ENCODE results near the gene DOK3.

DOK3 gene

GRCh38 chr5:177459819-177460628, 49.6 kb downstream of the DOK3 start:
- Mint-ChIP-seq H3K36me3 (ENCODE audit: low read depth) (no peaks in the 10 kb centered on the region), H3K27ac (no peak overlapping the region), H3K9me3 (no peaks in the 10 kb centered on the region), H3K4me3 (no peak overlapping the region), H3K4me1 (ENCODE audit: low read depth) (peaks cover 33% of the 10 kb centered on the region), H3K27me3 (peaks cover 39% of the 10 kb centered on the region)
- intact Hi-C loops (cut with micrococcal nuclease) = loop anchor here (5.0 kb wide), 2 partner anchors 37 to 153 kb away; partner anchors contain the start of gene PDLIM7

DNA sequence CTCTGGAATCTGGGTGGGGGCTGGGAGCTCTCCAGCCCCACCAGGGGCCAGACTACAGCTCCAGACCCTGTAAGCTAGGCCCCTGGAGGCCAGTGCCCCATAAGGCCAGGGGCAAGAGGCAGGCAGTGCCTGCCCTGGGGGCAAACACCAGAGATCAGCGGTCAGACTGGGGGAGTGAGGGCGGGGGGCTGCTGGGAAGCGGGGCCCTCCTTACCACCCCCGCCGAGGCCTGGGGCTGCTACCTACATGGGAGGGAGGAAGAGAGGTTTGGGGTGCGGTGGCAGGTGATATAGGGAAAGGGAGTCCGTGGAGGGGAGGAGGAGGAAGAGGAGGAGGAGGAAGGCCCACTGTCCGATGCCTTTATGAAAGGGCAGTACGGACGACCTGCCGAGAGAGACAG, 50.3 kb downstream of the DOK3 start:
- peaks cover 33% of the 10 kb centered on the region for H3K4me1 Mint-ChIP-seq (ENCODE audit: low read depth)
- no peak overlapping the region for H3K27ac Mint-ChIP-seq
- H3K9me3 Mint-ChIP-seq = no peaks in the 10 kb centered on the region
- no peak overlapping the region for H3K4me3 Mint-ChIP-seq
- H3K27me3 Mint-ChIP-seq = peaks cover 41% of the 10 kb centered on the region
- no peaks in the 10 kb centered on the region for H3K36me3 Mint-ChIP-seq (ENCODE audit: low read depth)
- intact Hi-C loops (cut with micrococcal nuclease) = loop anchor here (5.0 kb wide), 2 partner anchors 38 to 152 kb away; partner anchors contain the start of gene PDLIM7

GRCh38 chr5:177458912-177459350, 50.7 kb downstream of the DOK3 start:
- Mint-ChIP-seq H3K4me1 (ENCODE audit: low read depth) (peaks cover 38% of the 10 kb centered on the region), H3K36me3 (ENCODE audit: low read depth) (no peaks in the 10 kb centered on the region), H3K4me3 (no peak overlapping the region), H3K9me3 (no peaks in the 10 kb centered on the region), H3K27me3 (peaks cover 44% of the 10 kb centered on the region), H3K27ac (no peak overlapping the region)
- intact Hi-C loops (cut with micrococcal nuclease) = loop anchor here (5.0 kb wide), 2 partner anchors 38 to 152 kb away; partner anchors contain the start of gene PDLIM7

DNA sequence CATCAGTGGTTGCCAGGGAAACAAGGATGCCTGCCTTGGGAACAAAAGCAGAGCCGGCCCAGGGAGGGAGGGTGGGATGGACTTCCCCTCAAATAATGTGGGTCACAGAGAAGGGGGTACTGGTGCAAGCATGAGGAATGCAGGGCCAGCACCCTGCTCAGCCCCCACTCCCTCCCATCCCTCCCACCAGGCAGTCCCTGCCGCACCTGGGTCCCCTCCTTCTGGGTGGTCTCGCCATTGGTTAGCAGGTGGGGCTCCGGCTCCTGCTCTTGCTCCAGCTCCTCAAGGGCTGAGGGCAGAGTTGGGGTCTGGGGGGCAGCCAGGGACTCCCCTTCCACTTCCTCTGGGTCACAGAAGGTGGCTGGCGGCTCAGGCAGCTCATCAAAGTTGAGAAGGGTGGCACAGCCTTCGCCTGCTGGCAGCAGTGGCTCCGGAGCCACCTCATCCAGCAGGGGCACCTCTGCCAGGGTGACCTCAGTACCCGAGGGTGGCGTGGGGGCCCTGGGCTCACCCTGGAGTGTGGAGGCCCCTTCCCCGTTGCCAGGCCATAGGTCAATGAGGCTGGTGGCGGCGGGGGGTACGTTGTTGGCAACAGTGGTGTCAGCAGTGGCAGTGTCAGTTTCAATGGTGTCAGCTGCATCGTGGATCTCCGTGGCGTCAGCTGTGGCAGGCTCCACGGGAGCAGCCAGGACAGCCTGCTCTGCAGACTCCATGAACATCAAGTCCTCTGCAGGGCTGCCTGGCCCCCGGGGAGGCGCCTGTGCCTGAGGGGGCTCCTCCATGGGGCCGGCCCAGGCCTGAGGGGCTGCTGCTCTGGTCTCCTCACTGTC, 51.6 kb downstream of the DOK3 start:
- H3K36me3 Mint-ChIP-seq (ENCODE audit: low read depth) = no peaks in the 10 kb centered on the region
- intact Hi-C loops (cut with micrococcal nuclease) = loop anchor here (5.0 kb wide), 2 partner anchors 39 to 151 kb away; partner anchors contain the start of gene PDLIM7
- H3K9me3 Mint-ChIP-seq = no peaks in the 10 kb centered on the region
- H3K4me3 Mint-ChIP-seq = no peak overlapping the region
- peaks cover 50% of the 10 kb centered on the region for H3K27me3 Mint-ChIP-seq
- peaks cover 41% of the 10 kb centered on the region for H3K4me1 Mint-ChIP-seq (ENCODE audit: low read depth)
- no peak overlapping the region for H3K27ac Mint-ChIP-seq

- Mint-ChIP-seq H3K9me3 (no peaks in the 10 kb centered on the region), H3K36me3 (ENCODE audit: low read depth) (no peaks in the 10 kb centered on the region), H3K27me3 (peaks cover 53% of the 10 kb centered on the region), H3K4me1 (ENCODE audit: low read depth) (peaks cover 34% of the 10 kb centered on the region), H3K27ac (no peak overlapping the region), H3K4me3 (no peak overlapping the region)
- intact Hi-C loops (cut with micrococcal nuclease) = loop anchor here (5.0 kb wide), 2 partner anchors 40 to 150 kb away; partner anchors contain the start of gene PDLIM7
Measured at GRCh38 chr5:177456976-177457851, 52.4 kb downstream of the DOK3 start.

DNA sequence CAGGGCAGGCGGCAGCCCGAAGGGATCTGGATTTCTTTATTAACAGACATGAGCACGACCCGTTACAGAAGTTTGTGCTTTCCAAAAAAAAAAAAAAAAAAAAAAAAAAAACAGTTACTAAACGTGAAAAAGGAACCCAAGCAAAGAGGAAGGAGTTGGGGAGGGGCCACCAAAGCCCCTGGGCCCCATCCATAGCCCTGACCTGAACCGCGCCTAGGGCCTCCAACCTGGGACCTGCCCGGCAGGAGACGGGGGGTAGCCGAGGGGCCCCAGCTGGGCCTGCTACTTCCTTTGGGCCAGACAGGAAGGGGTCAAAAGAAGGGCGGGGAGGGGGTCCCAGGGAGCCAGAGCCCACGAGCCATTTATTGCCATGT, 53.0 kb downstream of the DOK3 start:
- no peaks in the 10 kb centered on the region for H3K9me3 Mint-ChIP-seq
- H3K4me3 Mint-ChIP-seq = no peak overlapping the region
- H3K27me3 Mint-ChIP-seq = peaks cover 55% of the 10 kb centered on the region
- no peak overlapping the region for H3K27ac Mint-ChIP-seq
- peaks cover 28% of the 10 kb centered on the region for H3K4me1 Mint-ChIP-seq (ENCODE audit: low read depth)
- intact Hi-C loops (cut with micrococcal nuclease) = loop anchor here (5.0 kb wide), 2 partner anchors 41 to 149 kb away; partner anchors contain the start of gene PDLIM7
- H3K36me3 Mint-ChIP-seq (ENCODE audit: low read depth) = no peaks in the 10 kb centered on the region

DNA sequence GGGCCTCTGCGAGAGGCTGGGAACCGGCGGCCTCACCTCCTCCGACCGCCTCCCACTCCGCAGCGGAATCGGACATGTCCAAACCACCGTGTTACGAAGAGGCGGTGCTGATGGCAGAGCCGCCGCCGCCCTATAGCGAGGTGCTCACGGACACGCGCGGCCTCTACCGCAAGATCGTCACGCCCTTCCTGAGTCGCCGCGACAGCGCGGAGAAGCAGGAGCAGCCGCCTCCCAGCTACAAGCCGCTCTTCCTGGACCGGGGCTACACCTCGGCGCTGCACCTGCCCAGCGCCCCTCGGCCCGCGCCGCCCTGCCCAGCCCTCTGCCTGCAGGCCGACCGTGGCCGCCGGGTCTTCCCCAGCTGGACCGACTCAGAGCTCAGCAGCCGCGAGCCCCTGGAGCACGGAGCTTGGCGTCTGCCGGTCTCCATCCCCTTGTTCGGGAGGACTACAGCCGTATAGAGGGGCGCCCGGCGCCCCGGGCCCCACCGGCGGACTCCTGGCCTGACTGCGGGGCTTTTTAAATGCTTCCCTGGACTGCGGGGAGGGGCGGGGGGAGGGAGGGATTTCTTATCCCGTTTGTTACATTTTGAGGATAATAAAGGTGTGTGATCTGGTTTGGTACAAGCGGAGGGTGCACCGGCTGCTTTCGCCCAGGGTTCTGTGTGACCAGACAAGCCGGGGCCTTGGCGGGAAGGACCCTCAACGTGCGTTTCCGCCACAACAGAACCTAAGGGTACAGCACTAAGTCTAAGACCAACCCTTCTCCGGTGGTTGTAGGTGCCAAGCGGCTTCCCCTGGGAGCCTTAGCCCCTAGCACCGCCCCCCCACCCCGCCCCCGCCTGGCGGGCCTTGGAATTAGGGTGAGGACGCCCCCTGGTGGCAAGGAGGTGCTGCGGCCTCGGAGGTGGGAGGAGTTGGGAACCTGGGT, 53.7 kb downstream of the DOK3 start:
- Mint-ChIP-seq H3K36me3 (ENCODE audit: low read depth) (no peaks in the 10 kb centered on the region), H3K27ac (no peak overlapping the region), H3K4me3 (peak overlapping the region; percentile 68), H3K4me1 (ENCODE audit: low read depth) (peaks cover 23% of the 10 kb centered on the region), H3K27me3 (peaks cover 53% of the 10 kb centered on the region), H3K9me3 (no peaks in the 10 kb centered on the region)
- intact Hi-C loops (cut with micrococcal nuclease) = loop anchor here (2.0 to 5.0 kb wide), 3 partner anchors 25 to 149 kb away; partner anchors contain the start of gene PDLIM7

GRCh38 chr5:177455036-177455660, 54.5 kb downstream of the DOK3 start:
- Mint-ChIP-seq H3K9me3 (no peaks in the 10 kb centered on the region), H3K36me3 (ENCODE audit: low read depth) (no peaks in the 10 kb centered on the region), H3K27me3 (peaks cover 61% of the 10 kb centered on the region), H3K4me3 (peak overlapping the region; percentile 68), H3K4me1 (ENCODE audit: low read depth) (peaks cover 23% of the 10 kb centered on the region), H3K27ac (no peak overlapping the region)
- intact Hi-C loops (cut with micrococcal nuclease) = loop anchor here (2.0 to 5.0 kb wide), 3 partner anchors 24 to 148 kb away; partner anchors contain the start of gene PDLIM7

DNA sequence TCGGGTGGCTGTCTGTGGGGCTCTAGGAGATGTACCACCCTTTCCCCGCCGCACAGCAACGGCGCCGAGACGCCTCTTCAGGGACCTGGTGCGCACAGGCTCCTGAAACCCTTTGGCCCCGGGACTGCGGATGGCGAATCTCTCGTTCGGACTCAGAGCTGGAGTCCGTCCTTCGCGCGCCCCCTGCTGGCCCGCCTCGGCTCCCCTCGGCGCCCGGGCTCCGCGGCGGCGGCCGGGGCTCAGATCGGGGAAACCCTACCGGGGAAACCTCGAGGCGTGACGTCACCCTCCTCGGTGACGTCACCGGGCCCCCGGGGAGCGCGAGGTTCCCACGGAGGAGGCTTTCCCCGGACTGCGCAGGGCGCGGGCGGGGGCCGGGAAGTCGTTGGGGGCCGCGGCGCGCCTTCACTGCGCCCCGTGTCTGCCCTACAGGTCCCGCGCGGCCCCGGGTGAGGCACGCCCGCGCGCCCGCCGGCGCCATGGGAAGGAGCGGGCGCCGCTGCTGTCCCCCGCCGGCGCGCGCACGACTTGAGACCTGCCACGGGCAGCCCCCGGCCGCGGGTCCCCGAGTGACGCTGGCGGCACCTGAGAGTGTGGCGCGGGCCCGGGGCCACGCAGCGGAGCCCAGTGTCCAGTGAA, 55.1 kb downstream of the DOK3 start:
- Mint-ChIP-seq H3K36me3 (ENCODE audit: low read depth) (no peaks in the 10 kb centered on the region), H3K9me3 (no peaks in the 10 kb centered on the region), H3K27me3 (peaks cover 64% of the 10 kb centered on the region), H3K27ac (no peak overlapping the region), H3K4me1 (ENCODE audit: low read depth) (peaks cover 23% of the 10 kb centered on the region), H3K4me3 (peak overlapping the region; percentile 76)
- intact Hi-C loops (cut with micrococcal nuclease) = loop anchor here (1.0 to 5.0 kb wide), 5 partner anchors 24 to 147 kb away; partner anchors contain the start of gene PDLIM7

DNA sequence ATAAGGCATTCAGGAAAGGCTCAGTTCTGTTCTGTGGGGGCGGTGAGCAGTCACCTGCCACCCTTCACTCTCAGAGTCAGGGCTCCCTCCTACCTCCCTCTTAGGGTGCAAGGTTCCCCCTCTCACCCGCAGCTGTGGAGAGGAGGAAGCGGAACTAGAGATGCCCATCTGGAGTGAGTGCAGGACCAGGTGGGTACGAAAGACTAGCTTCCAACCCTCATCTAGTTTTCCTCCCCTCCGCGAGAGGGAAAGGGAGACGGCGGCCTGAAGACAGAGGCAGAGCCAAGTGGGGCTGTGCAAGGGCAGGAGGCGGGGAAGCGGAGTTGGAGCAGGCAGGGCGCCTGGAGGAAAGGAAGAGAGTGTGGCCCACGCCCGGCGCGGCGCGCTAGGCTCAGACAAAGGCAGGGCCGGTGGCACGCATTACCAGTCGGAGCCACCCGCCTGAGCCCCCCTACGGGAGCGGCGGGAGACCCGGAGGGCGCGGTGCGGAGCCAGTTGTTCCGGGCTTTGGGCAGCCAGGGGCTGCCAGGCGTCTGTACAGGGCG, 55.7 kb downstream of the DOK3 start:
- peaks cover 63% of the 10 kb centered on the region for H3K27me3 Mint-ChIP-seq
- H3K4me1 Mint-ChIP-seq (ENCODE audit: low read depth) = peaks cover 23% of the 10 kb centered on the region
- no peaks in the 10 kb centered on the region for H3K9me3 Mint-ChIP-seq
- intact Hi-C loops (cut with micrococcal nuclease) = loop anchor here (1.0 to 2.0 kb wide), 3 partner anchors 23 to 64 kb away; no protein-coding TSS in a partner anchor
- no peaks in the 10 kb centered on the region for H3K36me3 Mint-ChIP-seq (ENCODE audit: low read depth)
- peak overlapping the region; percentile 76 for H3K4me3 Mint-ChIP-seq
- no peak overlapping the region for H3K27ac Mint-ChIP-seq
